Mesenchymal stem cell (in vitro differentiated cells and primary cell): ENCODE measurements around the gene SYNJ2.

ENCODE experiments used
- DNase-seq: peaks from one replicate; pipeline ENCODE4 v3.0.0-alpha.2; 2013
- H2AFZ ChIP-seq: one replicate; pipeline ENCODE4 v1.6.1; 2013; ENCODE audit warnings: low read depth, mild to moderate bottlenecking, control low read depth, inconsistent platforms, low read length, moderate library complexity
- H2AK5ac ChIP-seq: 2 replicates; pipeline ENCODE4 v1.6.1; 2013; ENCODE audit warnings: low read length, moderate library complexity, mild to moderate bottlenecking, inconsistent platforms; ENCODE audit not compliant: severe bottlenecking
- H2BK120ac ChIP-seq: one replicate; pipeline ENCODE4 v1.6.1; 2013; ENCODE audit warnings: low read depth, mild to moderate bottlenecking, inconsistent platforms, low read length, moderate library complexity
- H2BK12ac ChIP-seq, 2 experiments: one replicate each; pipeline ENCODE4 v1.6.1; 2013; ENCODE audit warnings: inconsistent platforms in 2 of 2, low read length in 2 of 2, mild to moderate bottlenecking in 2 of 2, moderate library complexity in 2 of 2, control low read depth in 1 of 2
- H2BK15ac ChIP-seq: one replicate; pipeline ENCODE4 v1.6.1; 2013; ENCODE audit warnings: mild to moderate bottlenecking, low read depth, inconsistent platforms; ENCODE audit not compliant: poor library complexity, severe bottlenecking
- H2BK5ac ChIP-seq: 2 replicates; pipeline ENCODE4 v1.6.1; 2013; ENCODE audit warnings: low read depth, mild to moderate bottlenecking, low read length, control low read depth, inconsistent platforms; ENCODE audit not compliant: poor library complexity, severe bottlenecking
- H3K14ac ChIP-seq, 2 experiments: one replicate each; pipeline ENCODE4 v1.6.1; 2013; ENCODE audit warnings: inconsistent platforms in 2 of 2, low read length in 2 of 2, control low read depth in 1 of 2, mild to moderate bottlenecking in 1 of 2, moderate library complexity in 1 of 2
- H3K18ac ChIP-seq, 2 experiments: one replicate each; pipeline ENCODE4 v1.6.1; 2013; ENCODE audit warnings: inconsistent platforms in 2 of 2, low read length in 2 of 2, control low read depth in 1 of 2, low read depth in 1 of 2, mild to moderate bottlenecking in 1 of 2
- H3K23ac ChIP-seq, 2 experiments: one replicate each; pipeline ENCODE4 v1.6.1; 2013; ENCODE audit warnings: inconsistent platforms in 2 of 2, low read length in 2 of 2, mild to moderate bottlenecking in 2 of 2, moderate library complexity in 2 of 2, control low read depth in 1 of 2
- H3K27ac ChIP-seq: 2 replicates; pipeline ENCODE4 v1.5.1; 2013; ENCODE audit warnings: mild to moderate bottlenecking, moderate library complexity, low read length, control low read depth, inconsistent platforms; ENCODE audit not compliant: poor library complexity, severe bottlenecking
- H3K27me3 ChIP-seq, 2 experiments: 2 replicates each; pipeline versions ENCODE4 v1.6.1 to v1.7.0; 2013; ENCODE audit warnings: low read length in 2 of 2, mild to moderate bottlenecking in 2 of 2, moderate library complexity in 2 of 2, control low read depth in 1 of 2, inconsistent platforms in 1 of 2; ENCODE audit not compliant: control insufficient read depth in 1 of 2, insufficient read depth in 1 of 2
- H3K36me3 ChIP-seq, 2 experiments: 2 replicates each; pipeline versions ENCODE4 v1.6.1 to v1.7.0; 2013; ENCODE audit warnings: low read length in 2 of 2, control low read depth in 1 of 2, inconsistent platforms in 1 of 2, low read depth in 1 of 2, mild to moderate bottlenecking in 1 of 2; ENCODE audit not compliant: insufficient read depth in 2 of 2, control insufficient read depth in 1 of 2
- H3K4ac ChIP-seq, 2 experiments: one replicate each; pipeline ENCODE4 v1.6.1; 2013; ENCODE audit warnings: inconsistent platforms in 2 of 2, low read length in 2 of 2, mild to moderate bottlenecking in 2 of 2, moderate library complexity in 2 of 2, control low read depth in 1 of 2, low read depth in 1 of 2
- H3K4me1 ChIP-seq: 2 replicates; pipeline ENCODE4 v1.6.1; 2013; ENCODE audit warnings: low read depth, low read length, control low read depth; ENCODE audit not compliant: control insufficient read depth, insufficient read depth
- H3K4me2 ChIP-seq: 2 replicates; pipeline ENCODE4 v1.6.1; 2013; ENCODE audit warnings: low read length, mild to moderate bottlenecking, inconsistent platforms; ENCODE audit not compliant: poor library complexity, severe bottlenecking
- H3K4me3 ChIP-seq, 2 experiments: 2 replicates each; pipeline versions ENCODE4 v1.5.1 to v1.7.0; 2013; ENCODE audit warnings: low read length in 2 of 2, mild to moderate bottlenecking in 2 of 2, control low read depth in 1 of 2, low read depth in 1 of 2; ENCODE audit not compliant: insufficient read depth in 1 of 2
- H3K79me1 ChIP-seq: replicated peaks from 2 replicates; pipeline ENCODE4 v1.6.1; 2013; ENCODE audit warnings: mild to moderate bottlenecking, control low read depth, low read length, inconsistent platforms; ENCODE audit not compliant: poor library complexity, severe bottlenecking
- H3K9ac ChIP-seq: 2 replicates; pipeline ENCODE4 v1.7.0; 2013; ENCODE audit warnings: mild to moderate bottlenecking, low read length, moderate library complexity
- H3K9me3 ChIP-seq: 2 replicates; pipeline ENCODE4 v1.7.0; 2013; ENCODE audit warnings: mild to moderate bottlenecking, low read length; ENCODE audit not compliant: control insufficient read depth
- H4K8ac ChIP-seq: one replicate; pipeline ENCODE4 v1.6.1; 2013; ENCODE audit warnings: inconsistent platforms, mild to moderate bottlenecking, low read length, moderate library complexity
- H4K91ac ChIP-seq: one replicate; pipeline ENCODE4 v1.6.1; 2013; ENCODE audit warnings: mild to moderate bottlenecking, low read length, inconsistent platforms
- WGBS: methylation state at CpG from one replicate; pipeline ENCODE4 v1.1.7; 2013; ENCODE audit warnings: mixed read lengths; 5-methylcytosine and 5-hydroxymethylcytosine counted together

SYNJ2 gene

GRCh38 chr6:157943964-157944283 lies 37.7 kb upstream of the SYNJ2 start:
- H4K91ac ChIP-seq: no peak overlapping the region
- H3K4me1 ChIP-seq: peaks cover 7% of the 10 kb centered on the region
- H3K79me1 ChIP-seq: peaks cover 10% of the 10 kb centered on the region
- no peak overlapping the region for H2AFZ ChIP-seq
- H3K27ac ChIP-seq: no peak overlapping the region
- WGBS: over 99% methylated on average over 13 of the region's 15 CpGs
- no peak for DNase-seq
- no peak overlapping the region for H3K4ac ChIP-seq
- no peak overlapping the region for H3K18ac ChIP-seq
- no peak overlapping the region for H3K23ac ChIP-seq
- H2BK5ac ChIP-seq: no peak overlapping the region
- H3K4me3 ChIP-seq: no peak overlapping the region
- H3K9ac ChIP-seq: no peak overlapping the region
- no peak overlapping the region for H4K8ac ChIP-seq
- no peak overlapping the region for H2BK15ac ChIP-seq
- H3K9me3 ChIP-seq: peaks cover 30% of the 10 kb centered on the region
- peaks cover 61 to 94% of the 10 kb centered on the region in 2 experiments for H3K36me3 ChIP-seq
- H2BK120ac ChIP-seq: no peak overlapping the region
- H2AK5ac ChIP-seq: no peak overlapping the region
- no peak overlapping the region for H3K4me2 ChIP-seq
- no peak overlapping the region for H2BK12ac ChIP-seq
- H3K14ac ChIP-seq: no peak overlapping the region
- no peaks in the 10 kb centered on the region for H3K27me3 ChIP-seq

- no peak for DNase-seq
- Histone ChIP-seq H3K9ac (no peak overlapping the region), H2BK15ac (no peak overlapping the region), H3K79me1 (peaks cover 7% of the 10 kb centered on the region), H4K91ac (no peak overlapping the region), H2BK120ac (no peak overlapping the region), H3K4ac (no peak overlapping the region), H4K8ac (no peak overlapping the region), H2BK12ac (no peak overlapping the region), H3K9me3 (peaks cover 30% of the 10 kb centered on the region), H3K4me1 (peaks cover 3% of the 10 kb centered on the region), H3K4me2 (no peak overlapping the region), H3K27me3 (no peaks in the 10 kb centered on the region), H3K27ac (no peak overlapping the region), H2BK5ac (no peak overlapping the region), H3K4me3 (no peak overlapping the region), H2AK5ac (no peak overlapping the region), H3K18ac (no peak overlapping the region), H2AFZ (no peak overlapping the region), H3K14ac (no peak overlapping the region), H3K36me3 (peaks cover 50 to 81% of the 10 kb centered on the region in 2 experiments), H3K23ac (no peak overlapping the region)
- 97% methylated on average over 10 of the region's 14 CpGs for whole genome bisulfite sequencing
Observed at GRCh38 chr6:157944983-157945931, 36.4 kb upstream of the SYNJ2 start.

- Histone ChIP-seq H3K4me2 (no peak overlapping the region), H2BK5ac (no peak overlapping the region), H3K79me1 (peaks cover 7% of the 10 kb centered on the region), H3K27me3 (no peaks in the 10 kb centered on the region), H2BK120ac (no peak overlapping the region), H3K4me1 (peaks cover 1% of the 10 kb centered on the region), H3K9me3 (peaks cover 30% of the 10 kb centered on the region), H3K18ac (no peak overlapping the region), H4K91ac (no peak overlapping the region), H2AK5ac (no peak overlapping the region), H2AFZ (no peak overlapping the region), H3K36me3 (peaks cover 46 to 72% of the 10 kb centered on the region in 2 experiments), H3K14ac (no peak overlapping the region), H2BK15ac (no peak overlapping the region), H2BK12ac (no peak overlapping the region), H3K23ac (no peak overlapping the region), H3K4me3 (no peak overlapping the region), H3K27ac (no peak overlapping the region), H4K8ac (no peak overlapping the region), H3K4ac (no peak overlapping the region), H3K9ac (no peak overlapping the region)
- 96% methylated on average over 5 of the region's 6 CpGs for WGBS
- DNase-seq: no peak
Observed at GRCh38 chr6:157946053-157946617, 35.5 kb upstream of the SYNJ2 start.

GRCh38 chr6:157946865-157947532 lies 34.7 kb upstream of the SYNJ2 start:
- Histone ChIP-seq H3K79me1 (peaks cover 7% of the 10 kb centered on the region), H3K4me3 (no peak overlapping the region), H3K36me3 (peaks cover 40 to 63% of the 10 kb centered on the region in 2 experiments), H4K91ac (no peak overlapping the region), H3K9ac (no peak overlapping the region), H2AK5ac (no peak overlapping the region), H3K23ac (no peak overlapping the region), H3K18ac (no peak overlapping the region), H2BK120ac (no peak overlapping the region), H3K4me2 (no peak overlapping the region), H4K8ac (no peak overlapping the region), H3K4ac (no peak overlapping the region), H3K27ac (no peak overlapping the region), H3K14ac (no peak overlapping the region), H2BK15ac (no peak overlapping the region), H3K9me3 (peaks cover 30% of the 10 kb centered on the region), H2BK12ac (no peak overlapping the region), H2BK5ac (no peak overlapping the region), H3K4me1 (peaks cover 1% of the 10 kb centered on the region), H2AFZ (no peak overlapping the region), H3K27me3 (no peaks in the 10 kb centered on the region)
- no peak for DNase-seq
- WGBS: 91% methylated on average over 5 of the region's 5 CpGs
